Cerebellar cortex (tissue), 1 donor: Measurements from ENCODE around the gene LIPG.

Experiments used
- DNase-seq: peaks from one replicate; pipeline ENCODE4 v3.0.0-alpha.2; 2015; ENCODE audit warnings: low spot score

The LIPG gene

GRCh38 chr18:49612515-49613033 lies 50.7 kb downstream of the LIPG start:
- no peak for DNase-seq

GRCh38 chr18:49613141-49613640 lies 51.3 kb downstream of the LIPG start:
- no peak for DNase-seq

GRCh38 chr18:49613641-49614151 lies 51.8 kb downstream of the LIPG start:
- no peak for DNase-seq

GRCh38 chr18:49616618-49617328 lies 54.9 kb downstream of the LIPG start:
- no peak for DNase-seq

GRCh38 chr18:49617329-49617695 lies 55.5 kb downstream of the LIPG start:
- no peak for DNase-seq

- no peak for DNase-seq
Measured at GRCh38 chr18:49617865-49618264, 56.0 kb downstream of the LIPG start.

- no peak for DNase-seq
Measured at GRCh38 chr18:49618742-49619681, 57.2 kb downstream of the LIPG start.

GRCh38 chr18:49619801-49620200 lies 57.9 kb downstream of the LIPG start:
- DNase-seq = no peak

- DNase-seq = no peak
Measured at GRCh38 chr18:49621301-49621700, 59.4 kb downstream of the LIPG start.

- peak; percentile 16 for DNase-seq
Measured at GRCh38 chr18:49621717-49622351, 60.0 kb downstream of the LIPG start.

- DNase-seq = no peak
Measured at GRCh38 chr18:49623571-49623970, 61.7 kb downstream of the LIPG start.

GRCh38 chr18:49625021-49625691 lies 63.3 kb downstream of the LIPG start:
- no peak for DNase-seq

GRCh38 chr18:49626842-49627467 lies 65.1 kb downstream of the LIPG start:
- DNase-seq = no peak

- no peak for DNase-seq
Measured at GRCh38 chr18:49628119-49628518, 66.3 kb downstream of the LIPG start.

GRCh38 chr18:49628881-49629795 lies 67.3 kb downstream of the LIPG start:
- peak; percentile 76 for DNase-seq

- DNase-seq = no peak
Measured at GRCh38 chr18:49630246-49630699, 68.4 kb downstream of the LIPG start.

- no peak for DNase-seq
Measured at GRCh38 chr18:49631146-49631866, 69.4 kb downstream of the LIPG start.

GRCh38 chr18:49632588-49632987 lies 70.7 kb downstream of the LIPG start:
- DNase-seq = no peak

GRCh38 chr18:49638209-49638785 lies 76.4 kb downstream of the LIPG start:
- no peak for DNase-seq
